Lower leg skin (tissue), 4 donors: ENCODE data around the gene NR1D2. TPM values are rescaled to one million over a fixed set of nuclear protein-coding genes. Genes with fewer than 3 reads are reported as not detected.

Source experiments
- DNase-seq, 2 donors: peaks; one replicate each; pipeline ENCODE4 v3.0.0-alpha.2; 2019; ENCODE audit warnings: low spot score in 2 of 2
- H3K4me3 ChIP-seq: fragments of 200-600 bp; sonication (generic); 2 replicates; pipeline ENCODE4 v1.5.1; 2017; ENCODE audit warnings: mild to moderate bottlenecking, low read depth; ENCODE audit not compliant: poor library complexity, severe bottlenecking
- CTCF ChIP-seq, 3 donors: fragments of 450-650 bp; IDR thresholded peaks; one replicate each; pipeline ENCODE4 v1.5.1; 2016; ENCODE audit warnings: antibody characterized with exemption in 3 of 3, mild to moderate bottlenecking in 3 of 3, moderate library complexity in 2 of 3
- POLR2A ChIP-seq, 2 donors: fragments of 450-650 bp; IDR thresholded peaks; one replicate each; pipeline ENCODE4 v1.6.1; 2016 to 2017; ENCODE audit warnings: antibody characterized with exemption in 2 of 2, mild to moderate bottlenecking in 1 of 2, moderate library complexity in 1 of 2
- WGBS, 2 donors: methylation state at CpG; one replicate each; pipeline ENCODE4 v1.1.5; 2018; 5-methylcytosine and 5-hydroxymethylcytosine counted together
- intact Hi-C: fragments of 100-400 bp; cut with DNase I; formaldehyde crosslinking; loops from one replicate; pipeline ENCODE4 v1.15.0; 2023; ENCODE audit warnings: low total_unique reads
- total RNA-seq, 4 donors: library from RNA; depleted of rRNA; stranded (reverse); fragments of >200 nt; gene quantifications; one replicate each; pipeline ENCODE4 v1.1.0, GENCODE V29; 2016

The NR1D2 gene
- total RNA-seq, 4 donors from 2014 or later, result 35.4 to 52.1 (median 42.1) TPM

GRCh38 chr3:23919628-23920027 lies 25.5 kb upstream of the NR1D2 start:
- no peak for DNase-seq
- TF ChIP-seq CTCF (IDR thresholded peaks at IDR 0.05) (no peak), POLR2A (IDR thresholded peaks at IDR 0.05) (no peak)
- 59 to 72% methylated on average over 2 of the region's 2 CpGs for WGBS, 2 donors
- intact Hi-C loops, result no loop called here
- H3K4me3 ChIP-seq, result no peak overlapping the region

- intact Hi-C loops, result no loop called here
- no peak overlapping the region for H3K4me3 ChIP-seq
- no peak for TF ChIP-seq CTCF (IDR thresholded peaks at IDR 0.05)
- no peak for TF ChIP-seq POLR2A (IDR thresholded peaks at IDR 0.05)
- WGBS, 2 donors, result 84% methylated on average over 5 of the region's 5 CpGs
- DNase-seq, result no peak
These were observed 24.9 kb upstream of the NR1D2 start for GRCh38 chr3:23920151-23920655.

- intact Hi-C loops, result no loop called here
- WGBS, 2 donors, result 80 to 91% methylated on average over 3 of the region's 3 CpGs
- DNase-seq, result no peak
- no peak for TF ChIP-seq CTCF (IDR thresholded peaks at IDR 0.05)
- no peak for TF ChIP-seq POLR2A (IDR thresholded peaks at IDR 0.05)
- H3K4me3 ChIP-seq, result no peak overlapping the region
These were observed 24.0 kb upstream of the NR1D2 start for GRCh38 chr3:23921052-23921511.

GRCh38 chr3:23923786-23924185 lies 21.3 kb upstream of the NR1D2 start:
- DNase-seq, result no peak
- intact Hi-C loops, result no loop called here
- no peak overlapping the region for H3K4me3 ChIP-seq
- WGBS, 2 donors, result 81 to 93% methylated on average over 2 of the region's 2 CpGs
- no peak for TF ChIP-seq CTCF (IDR thresholded peaks at IDR 0.05)
- no peak for TF ChIP-seq POLR2A (IDR thresholded peaks at IDR 0.05)

GRCh38 chr3:23926246-23926645 lies 18.8 kb upstream of the NR1D2 start:
- 90 to 97% methylated on average over 7 of the region's 7 CpGs for WGBS, 2 donors
- no peak overlapping the region for H3K4me3 ChIP-seq
- TF ChIP-seq CTCF (IDR thresholded peaks at IDR 0.05) (no peak), POLR2A (IDR thresholded peaks at IDR 0.05) (no peak)
- intact Hi-C loops, result no loop called here
- DNase-seq, result no peak

- WGBS, 2 donors, result 81 to 82% methylated on average over 3 of the region's 3 CpGs
- no peak overlapping the region for H3K4me3 ChIP-seq
- intact Hi-C loops, result no loop called here
- no peak for DNase-seq
- TF ChIP-seq POLR2A (IDR thresholded peaks at IDR 0.05) (no peak), CTCF (IDR thresholded peaks at IDR 0.05) (no peak)
These were observed 18.4 kb upstream of the NR1D2 start for GRCh38 chr3:23926736-23927135.
